Astrocyte (in vitro differentiated cells and primary cell): ENCODE results near the gene RBM47.

Source experiments
- EZH2 ChIP-seq: IDR thresholded peaks from 2 replicates; pipeline ENCODE4 v1.6.1; 2012; ENCODE audit warnings: mild to moderate bottlenecking, low read length, inconsistent platforms; ENCODE audit not compliant: insufficient read depth
- TF ChIP-seq, protein P1 (sequence below): IDR thresholded peaks from 2 replicates; pipeline ENCODE4 v1.5.1; 2011; ENCODE audit warnings: low read depth, mild to moderate bottlenecking, inconsistent platforms, low read length, moderate library complexity; ENCODE audit not compliant: insufficient read depth

- TF ChIP-seq, protein P1, sequence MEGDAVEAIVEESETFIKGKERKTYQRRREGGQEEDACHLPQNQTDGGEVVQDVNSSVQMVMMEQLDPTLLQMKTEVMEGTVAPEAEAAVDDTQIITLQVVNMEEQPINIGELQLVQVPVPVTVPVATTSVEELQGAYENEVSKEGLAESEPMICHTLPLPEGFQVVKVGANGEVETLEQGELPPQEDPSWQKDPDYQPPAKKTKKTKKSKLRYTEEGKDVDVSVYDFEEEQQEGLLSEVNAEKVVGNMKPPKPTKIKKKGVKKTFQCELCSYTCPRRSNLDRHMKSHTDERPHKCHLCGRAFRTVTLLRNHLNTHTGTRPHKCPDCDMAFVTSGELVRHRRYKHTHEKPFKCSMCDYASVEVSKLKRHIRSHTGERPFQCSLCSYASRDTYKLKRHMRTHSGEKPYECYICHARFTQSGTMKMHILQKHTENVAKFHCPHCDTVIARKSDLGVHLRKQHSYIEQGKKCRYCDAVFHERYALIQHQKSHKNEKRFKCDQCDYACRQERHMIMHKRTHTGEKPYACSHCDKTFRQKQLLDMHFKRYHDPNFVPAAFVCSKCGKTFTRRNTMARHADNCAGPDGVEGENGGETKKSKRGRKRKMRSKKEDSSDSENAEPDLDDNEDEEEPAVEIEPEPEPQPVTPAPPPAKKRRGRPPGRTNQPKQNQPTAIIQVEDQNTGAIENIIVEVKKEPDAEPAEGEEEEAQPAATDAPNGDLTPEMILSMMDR = no peak
- TF ChIP-seq EZH2 = no peak
Measured at GRCh38 chr4:40531636-40532023, 98.0 kb downstream of the RBM47 start.
